ENCODE data around the gene MAOB.

MAOB gene

GRCh38 chrX:43878906-43879526 lies 3.2 kb downstream of the MAOB start:
- ChIA-PET POLR2A (no interaction called here), CTCF (no interaction called here)
- TF ChIP-seq SUZ12 (IDR thresholded peaks at IDR 0.05) = no peak
- TF ChIP-seq NFRKB (IDR thresholded peaks at IDR 0.05) = no peak
- no peak for TF ChIP-seq FOXK2 (IDR thresholded peaks at IDR 0.05)
- TF ChIP-seq FOXA1 (IDR thresholded peaks at IDR 0.05) = no peak
- TF ChIP-seq TARDBP (IDR thresholded peaks at IDR 0.05) = no peak
- TF ChIP-seq SP1 (IDR thresholded peaks at IDR 0.05) = no peak
- TF ChIP-seq LEF1 (IDR thresholded peaks at IDR 0.05; ENCODE audit: borderline replicate concordance) = no peak
- TF ChIP-seq BHLHE40 (IDR thresholded peaks at IDR 0.05; ENCODE audit: borderline replicate concordance) = no peak
- TF ChIP-seq FOXM1 (IDR thresholded peaks at IDR 0.05; ENCODE audit: borderline replicate concordance) = no peak
- no peak for TF ChIP-seq PKNOX1 (IDR thresholded peaks at IDR 0.05)
- no peak for TF ChIP-seq CTBP1 (IDR thresholded peaks at IDR 0.05; ENCODE audit: borderline replicate concordance)
- no peak for TF ChIP-seq ZNF384 (IDR thresholded peaks at IDR 0.05)
- TF ChIP-seq L3MBTL2 (conservative IDR thresholded peaks at IDR 0.05) = no peak
- no peak for TF ChIP-seq ARNT (IDR thresholded peaks at IDR 0.05)
- no peak for TF ChIP-seq HDGF (IDR thresholded peaks at IDR 0.05; ENCODE audit: borderline replicate concordance)
- TF ChIP-seq ELF4 (IDR thresholded peaks at IDR 0.05) = no peak
- no peak for DNase-seq (ENCODE audit: extremely low spot score)

GRCh38 chrX:43876680-43877079 lies 5.6 kb downstream of the MAOB start:
- TF ChIP-seq ZNF384 (IDR thresholded peaks at IDR 0.05) = no peak
- TF ChIP-seq BHLHE40 (IDR thresholded peaks at IDR 0.05; ENCODE audit: borderline replicate concordance) = no peak
- TF ChIP-seq TARDBP (IDR thresholded peaks at IDR 0.05) = no peak
- TF ChIP-seq LEF1 (IDR thresholded peaks at IDR 0.05; ENCODE audit: borderline replicate concordance) = no peak
- no peak for TF ChIP-seq ELF4 (IDR thresholded peaks at IDR 0.05)
- TF ChIP-seq FOXK2 (IDR thresholded peaks at IDR 0.05) = no peak
- TF ChIP-seq SP1 (IDR thresholded peaks at IDR 0.05) = no peak
- no peak for TF ChIP-seq HDGF (IDR thresholded peaks at IDR 0.05; ENCODE audit: borderline replicate concordance)
- no peak for TF ChIP-seq FOXA1 (IDR thresholded peaks at IDR 0.05)
- TF ChIP-seq L3MBTL2 (conservative IDR thresholded peaks at IDR 0.05) = no peak
- no peak for TF ChIP-seq CTBP1 (IDR thresholded peaks at IDR 0.05; ENCODE audit: borderline replicate concordance)
- TF ChIP-seq ARNT (IDR thresholded peaks at IDR 0.05) = no peak
- no peak for TF ChIP-seq SUZ12 (IDR thresholded peaks at IDR 0.05)
- no peak for TF ChIP-seq FOXM1 (IDR thresholded peaks at IDR 0.05; ENCODE audit: borderline replicate concordance)
- TF ChIP-seq NFRKB (IDR thresholded peaks at IDR 0.05) = no peak
- TF ChIP-seq PKNOX1 (IDR thresholded peaks at IDR 0.05) = no peak
- no peak for DNase-seq (ENCODE audit: extremely low spot score)
- ChIA-PET CTCF (no interaction called here), POLR2A (no interaction called here)

DNA sequence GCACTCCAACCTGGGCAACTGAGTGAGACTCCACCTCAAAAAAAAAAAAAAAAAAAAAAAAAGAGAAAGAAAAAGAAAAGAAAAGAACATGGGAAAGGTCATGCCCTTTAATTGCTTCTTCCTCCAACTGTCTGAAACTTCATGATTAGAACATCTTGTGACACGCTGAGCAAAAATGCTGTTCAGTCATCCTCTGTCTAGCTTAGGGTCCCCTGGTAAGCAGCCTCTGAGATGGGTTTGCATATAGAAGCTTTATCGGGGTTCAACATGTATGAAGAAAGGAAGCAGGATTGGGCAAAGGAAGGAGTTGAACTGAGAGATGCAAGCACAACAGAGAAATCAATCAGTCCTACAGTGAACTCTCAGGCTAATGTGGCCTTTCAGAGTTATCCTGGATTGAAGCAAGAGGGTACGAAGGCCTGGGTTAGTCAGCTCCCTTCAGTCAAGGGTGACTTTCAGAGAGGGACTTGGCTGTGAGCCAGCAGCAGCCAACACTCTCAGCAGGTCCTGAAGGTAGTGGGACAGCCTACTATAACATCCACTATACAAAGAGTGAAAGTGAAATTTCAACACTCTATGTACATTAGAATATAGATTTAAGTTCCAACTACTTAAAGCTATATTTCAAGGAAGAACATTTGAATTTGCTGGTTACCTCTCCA lies 11.4 kb downstream of the MAOB start:
- DNase-seq (ENCODE audit: extremely low spot score) = no peak
- POLR2A ChIA-PET = no interaction called here
- no peak for TF ChIP-seq SUZ12 (IDR thresholded peaks at IDR 0.05)
- TF ChIP-seq BHLHE40 (IDR thresholded peaks at IDR 0.05; ENCODE audit: borderline replicate concordance) = no peak
- no peak for TF ChIP-seq FOXK2 (IDR thresholded peaks at IDR 0.05)
- TF ChIP-seq ELF4 (IDR thresholded peaks at IDR 0.05) = no peak
- TF ChIP-seq FOXM1 (IDR thresholded peaks at IDR 0.05; ENCODE audit: borderline replicate concordance) = no peak
- no peak for TF ChIP-seq HDGF (IDR thresholded peaks at IDR 0.05; ENCODE audit: borderline replicate concordance)
- TF ChIP-seq FOXA1 (IDR thresholded peaks at IDR 0.05) = no peak
- TF ChIP-seq SP1 (IDR thresholded peaks at IDR 0.05) = no peak
- TF ChIP-seq NFRKB (IDR thresholded peaks at IDR 0.05) = no peak
- no peak for TF ChIP-seq LEF1 (IDR thresholded peaks at IDR 0.05; ENCODE audit: borderline replicate concordance)
- no peak for TF ChIP-seq ARNT (IDR thresholded peaks at IDR 0.05)
- no peak for TF ChIP-seq ZNF384 (IDR thresholded peaks at IDR 0.05)
- TF ChIP-seq CTBP1 (IDR thresholded peaks at IDR 0.05; ENCODE audit: borderline replicate concordance) = no peak
- no peak for TF ChIP-seq L3MBTL2 (conservative IDR thresholded peaks at IDR 0.05)
- TF ChIP-seq TARDBP (IDR thresholded peaks at IDR 0.05) = no peak
- no peak for TF ChIP-seq PKNOX1 (IDR thresholded peaks at IDR 0.05)
- CTCF ChIA-PET = no interaction called here

DNA sequence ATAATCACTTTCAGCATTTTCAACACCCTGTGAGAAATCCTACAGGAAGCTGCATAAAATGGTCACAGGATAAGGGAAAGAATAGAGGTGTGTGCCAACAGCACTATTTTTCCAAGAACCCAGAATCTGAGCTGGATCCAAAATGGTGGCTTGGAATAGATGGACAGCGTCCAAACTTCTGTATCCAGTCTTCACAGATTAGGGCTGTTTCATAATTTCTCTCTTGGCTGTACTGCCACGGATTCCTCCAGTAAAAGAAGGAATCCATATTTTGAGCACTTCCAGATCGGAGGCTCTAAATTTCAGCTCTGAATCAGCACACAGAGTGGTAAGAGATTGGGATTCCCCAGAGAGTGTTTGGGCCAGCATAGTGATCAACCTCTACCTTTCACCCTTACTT lies 12.2 kb downstream of the MAOB start:
- POLR2A ChIA-PET = no interaction called here

More for the DNA sequence above, 12.2 kb downstream of the MAOB start:
- TF ChIP-seq ZNF384 (IDR thresholded peaks at IDR 0.05) (no peak), L3MBTL2 (conservative IDR thresholded peaks at IDR 0.05) (no peak), TARDBP (IDR thresholded peaks at IDR 0.05) (no peak), BHLHE40 (IDR thresholded peaks at IDR 0.05; ENCODE audit: borderline replicate concordance) (no peak), CTBP1 (IDR thresholded peaks at IDR 0.05; ENCODE audit: borderline replicate concordance) (no peak), FOXK2 (IDR thresholded peaks at IDR 0.05) (no peak), LEF1 (IDR thresholded peaks at IDR 0.05; ENCODE audit: borderline replicate concordance) (no peak), PKNOX1 (IDR thresholded peaks at IDR 0.05) (no peak), HDGF (IDR thresholded peaks at IDR 0.05; ENCODE audit: borderline replicate concordance) (no peak), SP1 (IDR thresholded peaks at IDR 0.05) (no peak)
- DNase-seq (ENCODE audit: extremely low spot score) = no peak
- CTCF ChIA-PET = no interaction called here
